Fibroblast of lung (primary cell): ENCODE results near the gene SYT14. TPM values are rescaled to one million over a fixed set of nuclear protein-coding genes. Genes with fewer than 3 reads are reported as not detected.

Experiments
- DNase-seq, 2 donors: peaks; one replicate each; pipeline versions ENCODE4 v3.0.0 to v3.0.0-alpha.2; 2010; ENCODE audit warnings: low read depth in 2 of 2
- H2AFZ ChIP-seq: 2 replicates; pipeline ENCODE4 v1.5.1; 2012; ENCODE audit warnings: low read length, control low read depth, inconsistent platforms
- H3K27ac ChIP-seq: 2 replicates; pipeline ENCODE4 v1.5.1; 2011; ENCODE audit warnings: low read length, control low read depth; ENCODE audit not compliant: insufficient read depth
- H3K27me3 ChIP-seq: 2 replicates; pipeline ENCODE4 v1.5.1; 2011; ENCODE audit warnings: mild to moderate bottlenecking, low read length; ENCODE audit not compliant: control insufficient read depth, insufficient read depth
- H3K36me3 ChIP-seq: 2 replicates; pipeline ENCODE4 v1.5.1; 2011; ENCODE audit warnings: low read length; ENCODE audit not compliant: control insufficient read depth, insufficient read depth
- H3K4me1 ChIP-seq: 2 replicates; pipeline ENCODE4 v1.5.1; 2011; ENCODE audit warnings: low read length; ENCODE audit not compliant: control insufficient read depth, insufficient read depth; ENCODE audit errors: extremely low read depth
- H3K4me2 ChIP-seq: 2 replicates; pipeline ENCODE4 v1.5.1; 2011; ENCODE audit warnings: low read length, control low read depth; ENCODE audit not compliant: insufficient read depth; ENCODE audit errors: extremely low read depth
- H3K4me3 ChIP-seq, 4 experiments: fragments of 200-600 bp in 1 of 4; sonication (generic) in 1 of 4; replicated peaks in 1 of 4; 2 replicates each; pipeline ENCODE4 v1.5.1; 2011 to 2016; ENCODE audit warnings: low read length in 4 of 4, low read depth in 3 of 4, mild to moderate bottlenecking in 3 of 4, control low read depth in 2 of 4, inconsistent platforms in 1 of 4, mixed read lengths in 1 of 4; ENCODE audit not compliant: insufficient read depth in 1 of 4; ENCODE audit errors: control extremely low read depth in 1 of 4
- H3K79me2 ChIP-seq: 2 replicates; pipeline ENCODE4 v1.5.1; 2012; ENCODE audit warnings: mild to moderate bottlenecking, low read length, inconsistent platforms; ENCODE audit not compliant: control insufficient read depth, insufficient read depth
- H3K9ac ChIP-seq: 2 replicates; pipeline ENCODE4 v1.5.1; 2011; ENCODE audit warnings: mild to moderate bottlenecking, low read length, control low read depth; ENCODE audit not compliant: insufficient read depth
- H3K9me3 ChIP-seq: 2 replicates; pipeline ENCODE4 v1.5.1; 2012; ENCODE audit warnings: low read depth, low read length; ENCODE audit not compliant: control insufficient read depth, insufficient read depth
- H4K20me1 ChIP-seq: 2 replicates; pipeline ENCODE4 v1.5.1; 2011; ENCODE audit warnings: low read length; ENCODE audit not compliant: control insufficient read depth, insufficient read depth; ENCODE audit errors: extremely low read depth
- CTCF ChIP-seq, 2 donors: IDR thresholded peaks in 1 of 2; conservative IDR thresholded peaks in 1 of 2; 1 replicate in 1 of 2; 2 replicates in 1 of 2; pipeline ENCODE4 v1.5.1; 2011 to 2012; ENCODE audit warnings: low read length in 2 of 2, control low read depth in 1 of 2, inconsistent platforms in 1 of 2, low read depth in 1 of 2, mild to moderate bottlenecking in 1 of 2
- EZH2 ChIP-seq: IDR thresholded peaks from 2 replicates; pipeline ENCODE4 v1.5.1; 2012; ENCODE audit warnings: low read length, control low read depth, mild to moderate bottlenecking; ENCODE audit errors: missing control alignments
- polyA plus RNA-seq, 2 donors: library from polyadenylated mRNA; depleted of rRNA in 1 of 2; stranded (reverse) in 1 of 2; unstranded in 1 of 2; fragments of >200 nt; gene quantifications; 2 replicates each; pipeline ENCODE4 v1.2.1, GENCODE V29; 2011 to 2012; ENCODE audit warnings: missing spikeins in 1 of 2
- total RNA-seq: library from RNA; depleted of rRNA; stranded (reverse); fragments of >200 nt; gene quantifications from 2 replicates; pipeline ENCODE4 v1.2.1, GENCODE V29; 2014

Gene SYT14
- total and polyA plus RNA-seq, 2 donors (not counting 1 experiment from before 2014, with no cell fraction given): 0.84 to 0.99 TPM

GRCh38 chr1:210021145-210021860, 83.3 kb downstream of the SYT14 start:
- Histone ChIP-seq H3K79me2 (no peaks in the 10 kb centered on the region), H3K4me1 (no peaks in the 10 kb centered on the region), H3K9ac (no peak overlapping the region), H2AFZ (no peak overlapping the region), H3K36me3 (no peaks in the 10 kb centered on the region), H3K27me3 (no peaks in the 10 kb centered on the region), H3K9me3 (no peaks in the 10 kb centered on the region), H3K4me3 (no peak overlapping the region), H3K27ac (no peak overlapping the region), H3K4me2 (no peak overlapping the region), H4K20me1 (no peaks in the 10 kb centered on the region)
- no peak for TF ChIP-seq EZH2
- no peak for TF ChIP-seq CTCF (conservative IDR thresholded peaks at IDR 0.05 in 1 of 2, IDR thresholded peaks at IDR 0.05 in 1 of 2; ENCODE audit: low read depth in 1 of 2, low read length in 2 of 2)
- DNase-seq: no peak

- Histone ChIP-seq H3K9ac (no peak overlapping the region), H3K4me1 (no peaks in the 10 kb centered on the region), H3K79me2 (no peaks in the 10 kb centered on the region), H3K4me3 (no peak overlapping the region), H3K36me3 (no peaks in the 10 kb centered on the region), H3K27ac (no peak overlapping the region), H2AFZ (no peak overlapping the region), H3K9me3 (no peaks in the 10 kb centered on the region), H3K4me2 (no peak overlapping the region), H4K20me1 (no peaks in the 10 kb centered on the region), H3K27me3 (no peaks in the 10 kb centered on the region)
- TF ChIP-seq CTCF (conservative IDR thresholded peaks at IDR 0.05 in 1 of 2, IDR thresholded peaks at IDR 0.05 in 1 of 2; ENCODE audit: low read depth in 1 of 2, low read length in 2 of 2): no peak
- no peak for TF ChIP-seq EZH2
- no peak for DNase-seq
These were observed 84.0 kb downstream of the SYT14 start for GRCh38 chr1:210022044-210022443.

- H4K20me1 ChIP-seq: no peaks in the 10 kb centered on the region
- no peaks in the 10 kb centered on the region for H3K79me2 ChIP-seq
- H3K4me2 ChIP-seq: no peak overlapping the region
- H3K27me3 ChIP-seq: no peaks in the 10 kb centered on the region
- H2AFZ ChIP-seq: no peak overlapping the region
- no peaks in the 10 kb centered on the region for H3K4me1 ChIP-seq
- no peak overlapping the region for H3K9ac ChIP-seq
- no peaks in the 10 kb centered on the region for H3K36me3 ChIP-seq
- no peak overlapping the region for H3K4me3 ChIP-seq
- no peaks in the 10 kb centered on the region for H3K9me3 ChIP-seq
- TF ChIP-seq EZH2 (no peak), CTCF (conservative IDR thresholded peaks at IDR 0.05 in 1 of 2, IDR thresholded peaks at IDR 0.05 in 1 of 2; ENCODE audit: low read depth in 1 of 2, low read length in 2 of 2) (no peak)
- no peak for DNase-seq
- H3K27ac ChIP-seq: no peak overlapping the region
These were observed 86.3 kb downstream of the SYT14 start for GRCh38 chr1:210024282-210024681.
